ENCODE results near the gene MED16. TPM values are rescaled to one million over a fixed set of nuclear protein-coding genes. Genes with fewer than 3 reads are reported as not detected.
A peak's percentile ranks its signal among the peaks of the same experiment; 100 is the strongest.

Gene MED16
- total RNA-seq, 1 experiment from 2014 or later: 66.9 TPM

DNA sequence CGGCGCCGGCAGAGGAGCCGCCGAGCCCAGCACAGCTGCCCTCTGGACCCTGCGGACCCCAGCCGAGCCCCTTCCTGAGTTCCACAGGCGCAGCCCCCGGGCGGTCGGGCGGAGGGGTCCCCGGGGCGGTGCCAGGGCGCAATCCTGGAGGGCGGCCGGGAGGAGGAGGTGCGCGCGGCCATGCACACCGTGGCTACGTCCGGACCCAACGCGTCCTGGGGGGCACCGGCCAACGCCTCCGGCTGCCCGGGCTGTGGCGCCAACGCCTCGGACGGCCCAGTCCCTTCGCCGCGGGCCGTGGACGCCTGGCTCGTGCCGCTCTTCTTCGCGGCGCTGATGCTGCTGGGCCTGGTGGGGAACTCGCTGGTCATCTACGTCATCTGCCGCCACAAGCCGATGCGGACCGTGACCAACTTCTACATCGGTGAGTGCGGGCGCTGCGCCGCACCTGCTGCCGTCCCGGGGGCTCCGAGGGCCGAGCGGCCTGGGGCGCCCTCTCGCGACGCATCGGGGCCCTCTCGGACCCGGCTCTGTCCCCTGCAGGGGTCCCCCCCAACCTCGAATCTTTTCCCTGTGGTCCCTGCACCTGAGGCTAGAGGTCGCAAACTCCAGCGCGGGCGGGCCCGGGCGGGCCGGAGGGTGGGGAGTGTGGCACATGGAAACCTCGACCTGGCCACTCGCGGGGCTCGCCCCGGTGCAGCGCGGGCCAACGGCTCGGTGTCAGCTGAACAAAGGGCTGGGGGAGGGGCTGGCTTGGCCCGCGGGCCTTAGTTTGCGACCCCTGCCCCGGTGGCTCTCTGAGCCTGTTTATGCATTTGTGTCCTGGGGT is 24.6 kb upstream of the MED16 start, which contains the start of gene KISS1R (continued):
- TF ChIP-seq ZNF281 (CRISPR knock-in tag; IDR thresholded peaks at IDR 0.05): no peak
- TF ChIP-seq TP53 (CRISPR knock-in tag; IDR thresholded peaks at IDR 0.05): no peak
- 0 out of 2 replicates have a peak, but pooled peaks have one; percentile 41 for TF ChIP-seq GTF2I (CRISPR knock-in tag; conservative IDR thresholded peaks at IDR 0.05)
- TF ChIP-seq, protein P1, sequence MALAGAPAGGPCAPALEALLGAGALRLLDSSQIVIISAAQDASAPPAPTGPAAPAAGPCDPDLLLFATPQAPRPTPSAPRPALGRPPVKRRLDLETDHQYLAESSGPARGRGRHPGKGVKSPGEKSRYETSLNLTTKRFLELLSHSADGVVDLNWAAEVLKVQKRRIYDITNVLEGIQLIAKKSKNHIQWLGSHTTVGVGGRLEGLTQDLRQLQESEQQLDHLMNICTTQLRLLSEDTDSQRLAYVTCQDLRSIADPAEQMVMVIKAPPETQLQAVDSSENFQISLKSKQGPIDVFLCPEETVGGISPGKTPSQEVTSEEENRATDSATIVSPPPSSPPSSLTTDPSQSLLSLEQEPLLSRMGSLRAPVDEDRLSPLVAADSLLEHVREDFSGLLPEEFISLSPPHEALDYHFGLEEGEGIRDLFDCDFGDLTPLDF (CRISPR knock-in tag; IDR thresholded peaks at IDR 0.05): no peak
- TF ChIP-seq, protein P2, sequence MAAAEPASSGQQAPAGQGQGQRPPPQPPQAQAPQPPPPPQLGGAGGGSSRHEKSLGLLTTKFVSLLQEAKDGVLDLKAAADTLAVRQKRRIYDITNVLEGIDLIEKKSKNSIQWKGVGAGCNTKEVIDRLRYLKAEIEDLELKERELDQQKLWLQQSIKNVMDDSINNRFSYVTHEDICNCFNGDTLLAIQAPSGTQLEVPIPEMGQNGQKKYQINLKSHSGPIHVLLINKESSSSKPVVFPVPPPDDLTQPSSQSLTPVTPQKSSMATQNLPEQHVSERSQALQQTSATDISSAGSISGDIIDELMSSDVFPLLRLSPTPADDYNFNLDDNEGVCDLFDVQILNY (CRISPR knock-in tag; IDR thresholded peaks at IDR 0.05): peak; percentile 26; the same call in 1 of the 2 replicates

- CTCF ChIA-PET: interaction anchor here (1.1 to 2.6 kb wide), 2 partner anchors 8 to 53 kb away, joined by 3 to 10 read pairs; no protein-coding TSS in a partner anchor
- DNase-seq (ENCODE audit: low spot score) (peak; percentile 48), ATAC-seq (peak; percentile 13)
- no peak for TF ChIP-seq TCF7 (CRISPR knock-in tag; IDR thresholded peaks at IDR 0.05; ENCODE audit: low read depth)
- TF ChIP-seq ZNF532 (CRISPR knock-in tag; IDR thresholded peaks at IDR 0.05; ENCODE audit: borderline replicate concordance): no peak
- TF ChIP-seq ZNF232 (CRISPR knock-in tag; IDR thresholded peaks at IDR 0.05): no peak
- no peak for TF ChIP-seq SP1 (CRISPR knock-in tag; conservative IDR thresholded peaks at IDR 0.05)
- TF ChIP-seq ZBTB21 (CRISPR knock-in tag; IDR thresholded peaks at IDR 0.05; ENCODE audit: borderline replicate concordance): no peak
- TF ChIP-seq CBFB (CRISPR knock-in tag; IDR thresholded peaks at IDR 0.05; ENCODE audit: low read depth): no peak
- TF ChIP-seq, protein P3, sequence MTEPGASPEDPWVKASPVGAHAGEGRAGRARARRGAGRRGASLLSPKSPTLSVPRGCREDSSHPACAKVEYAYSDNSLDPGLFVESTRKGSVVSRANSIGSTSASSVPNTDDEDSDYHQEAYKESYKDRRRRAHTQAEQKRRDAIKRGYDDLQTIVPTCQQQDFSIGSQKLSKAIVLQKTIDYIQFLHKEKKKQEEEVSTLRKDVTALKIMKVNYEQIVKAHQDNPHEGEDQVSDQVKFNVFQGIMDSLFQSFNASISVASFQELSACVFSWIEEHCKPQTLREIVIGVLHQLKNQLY (CRISPR knock-in tag; IDR thresholded peaks at IDR 0.05): no peak
- TF ChIP-seq HMGA2 (CRISPR knock-in tag; IDR thresholded peaks at IDR 0.05): no peak
- no peak for TF ChIP-seq AR (CRISPR knock-in tag; IDR thresholded peaks at IDR 0.05)
- TF ChIP-seq GTF2I (CRISPR knock-in tag; conservative IDR thresholded peaks at IDR 0.05): no peak
- no peak for TF ChIP-seq ZNF416 (CRISPR knock-in tag; IDR thresholded peaks at IDR 0.05)
- no peak for TF ChIP-seq ZNF281 (CRISPR knock-in tag; IDR thresholded peaks at IDR 0.05)
- TF ChIP-seq SMAD4 (CRISPR knock-in tag; IDR thresholded peaks at IDR 0.05): no peak
Observed at GRCh38 chr19:916645-917322, 23.8 kb upstream of the MED16 start.

More at GRCh38 chr19:916645-917322, 23.8 kb upstream of the MED16 start:
- peaks cover 3% of the 10 kb centered on the region for H3K4me1 Mint-ChIP-seq
- H3K27me3 Mint-ChIP-seq (ENCODE audit: low read depth): peaks cover 68% of the 10 kb centered on the region
- H3K27ac Mint-ChIP-seq: no peak overlapping the region
- POLR2A ChIA-PET: no interaction called here
- no peaks in the 10 kb centered on the region for H3K36me3 Mint-ChIP-seq
- H3K4me3 Mint-ChIP-seq: peak overlapping the region; percentile 57
- no peaks in the 10 kb centered on the region for H3K9me3 Mint-ChIP-seq

Measured in WTC11 (cell line).